Measurements from ENCODE around the gene TRUB2. TPM values are rescaled to one million over a fixed set of nuclear protein-coding genes. Genes with fewer than 3 reads are reported as not detected.

TRUB2 gene
- total RNA-seq, 2 donors from 2014 or later = 14.6 to 27.2 TPM

GRCh38 chr9:128298535-128299482 lies 23.4 kb downstream of the TRUB2 start:
- Histone ChIP-seq H3K27ac (no peak overlapping the region), H3K4me1 (replicated peaks) (no peaks in the 10 kb centered on the region), H3K36me3 (no peaks in the 10 kb centered on the region), H3K27me3 (replicated peaks; ENCODE audit: insufficient read depth) (no peaks in the 10 kb centered on the region), H3K4me3 (no peak overlapping the region), H3K9me3 (no peaks in the 10 kb centered on the region)
- DNase-seq (ENCODE audit: low spot score) = peak; percentile 40
- TF ChIP-seq, protein P1, sequence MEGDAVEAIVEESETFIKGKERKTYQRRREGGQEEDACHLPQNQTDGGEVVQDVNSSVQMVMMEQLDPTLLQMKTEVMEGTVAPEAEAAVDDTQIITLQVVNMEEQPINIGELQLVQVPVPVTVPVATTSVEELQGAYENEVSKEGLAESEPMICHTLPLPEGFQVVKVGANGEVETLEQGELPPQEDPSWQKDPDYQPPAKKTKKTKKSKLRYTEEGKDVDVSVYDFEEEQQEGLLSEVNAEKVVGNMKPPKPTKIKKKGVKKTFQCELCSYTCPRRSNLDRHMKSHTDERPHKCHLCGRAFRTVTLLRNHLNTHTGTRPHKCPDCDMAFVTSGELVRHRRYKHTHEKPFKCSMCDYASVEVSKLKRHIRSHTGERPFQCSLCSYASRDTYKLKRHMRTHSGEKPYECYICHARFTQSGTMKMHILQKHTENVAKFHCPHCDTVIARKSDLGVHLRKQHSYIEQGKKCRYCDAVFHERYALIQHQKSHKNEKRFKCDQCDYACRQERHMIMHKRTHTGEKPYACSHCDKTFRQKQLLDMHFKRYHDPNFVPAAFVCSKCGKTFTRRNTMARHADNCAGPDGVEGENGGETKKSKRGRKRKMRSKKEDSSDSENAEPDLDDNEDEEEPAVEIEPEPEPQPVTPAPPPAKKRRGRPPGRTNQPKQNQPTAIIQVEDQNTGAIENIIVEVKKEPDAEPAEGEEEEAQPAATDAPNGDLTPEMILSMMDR (IDR thresholded peaks at IDR 0.05) = no peak
- peak; percentile 79 for TF ChIP-seq POLR2AphosphoS5 (IDR thresholded peaks at IDR 0.05)
- WGBS = 61% methylated on average over 20 of the region's 20 CpGs
- intact Hi-C loops (cut with DNase I) = no loop called here

GRCh38 chr9:128297221-128297773 lies 24.9 kb downstream of the TRUB2 start:
- Histone ChIP-seq H3K36me3 (no peaks in the 10 kb centered on the region), H3K9me3 (no peaks in the 10 kb centered on the region), H3K27ac (no peak overlapping the region), H3K4me3 (no peak overlapping the region), H3K4me1 (replicated peaks) (no peaks in the 10 kb centered on the region), H3K27me3 (replicated peaks; ENCODE audit: insufficient read depth) (no peaks in the 10 kb centered on the region)
- intact Hi-C loops (cut with DNase I) = no loop called here
- no peak for TF ChIP-seq POLR2AphosphoS5 (IDR thresholded peaks at IDR 0.05)
- TF ChIP-seq, protein P1 (IDR thresholded peaks at IDR 0.05) = no peak
- 81% methylated on average over 2 of the region's 2 CpGs for WGBS
- no peak for DNase-seq (ENCODE audit: low spot score)

- H3K27me3 ChIP-seq (replicated peaks; ENCODE audit: insufficient read depth) = no peaks in the 10 kb centered on the region
- H3K4me3 ChIP-seq = no peak overlapping the region
- intact Hi-C loops (cut with DNase I) = no loop called here
- no peak for DNase-seq (ENCODE audit: low spot score)
- no peaks in the 10 kb centered on the region for H3K4me1 ChIP-seq (replicated peaks)
- H3K9me3 ChIP-seq = no peaks in the 10 kb centered on the region
- no peaks in the 10 kb centered on the region for H3K36me3 ChIP-seq
- H3K27ac ChIP-seq = no peak overlapping the region
- WGBS = 87% methylated on average over 16 of the region's 16 CpGs
- TF ChIP-seq, protein P1 (IDR thresholded peaks at IDR 0.05) = no peak
- no peak for TF ChIP-seq POLR2AphosphoS5 (IDR thresholded peaks at IDR 0.05)
- TF ChIP-seq POLR2A (IDR thresholded peaks at IDR 0.05) = no peak
These were observed 25.7 kb downstream of the TRUB2 start for GRCh38 chr9:128296340-128297220.

DNA sequence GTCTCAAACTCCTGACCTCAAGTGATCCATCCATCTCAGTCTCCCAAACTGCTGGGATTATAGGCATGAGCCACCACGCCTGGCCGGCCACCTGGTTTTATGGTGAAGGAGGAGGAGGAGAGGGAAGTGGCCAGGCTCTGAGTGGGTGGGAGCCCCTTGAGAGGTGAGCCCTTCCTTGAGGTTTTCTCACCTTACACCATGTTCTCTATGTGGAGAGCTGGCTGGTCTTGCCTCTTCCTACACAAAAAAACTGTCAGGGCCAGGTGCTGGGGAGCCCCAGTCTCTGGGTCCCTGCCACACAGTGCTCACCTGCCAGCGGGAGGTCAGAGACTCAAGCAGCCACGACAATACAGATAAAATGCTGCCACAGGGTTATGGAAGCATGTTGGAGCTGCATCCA lies 28.1 kb downstream of the TRUB2 start:
- intact Hi-C loops (cut with DNase I) = no loop called here
- no peaks in the 10 kb centered on the region for H3K36me3 ChIP-seq
- H3K9me3 ChIP-seq = no peaks in the 10 kb centered on the region
- no peak overlapping the region for H3K4me3 ChIP-seq
- H3K27ac ChIP-seq = no peak overlapping the region
- no peaks in the 10 kb centered on the region for H3K4me1 ChIP-seq (replicated peaks)
- TF ChIP-seq, protein P1 (IDR thresholded peaks at IDR 0.05) = no peak
- no peak for TF ChIP-seq POLR2A (IDR thresholded peaks at IDR 0.05)
- TF ChIP-seq POLR2AphosphoS5 (IDR thresholded peaks at IDR 0.05) = no peak
- DNase-seq (ENCODE audit: low spot score) = no peak
- 71% methylated on average over 4 of the region's 4 CpGs for WGBS
- no peaks in the 10 kb centered on the region for H3K27me3 ChIP-seq (replicated peaks; ENCODE audit: insufficient read depth)
